Amniotic epithelial cell (primary cell): ENCODE measurements around the gene ACTN4.
A peak's percentile ranks its signal among the peaks of the same experiment; 100 is the strongest.

Experiments
- DNase-seq: peaks from one replicate; pipeline ENCODE4 v3.0.0-alpha.2; 2010; ENCODE audit warnings: low read depth

Gene ACTN4

GRCh38 chr19:38661136-38661535 is 13.7 kb downstream of the ACTN4 start:
- DNase-seq: no peak

DNA sequence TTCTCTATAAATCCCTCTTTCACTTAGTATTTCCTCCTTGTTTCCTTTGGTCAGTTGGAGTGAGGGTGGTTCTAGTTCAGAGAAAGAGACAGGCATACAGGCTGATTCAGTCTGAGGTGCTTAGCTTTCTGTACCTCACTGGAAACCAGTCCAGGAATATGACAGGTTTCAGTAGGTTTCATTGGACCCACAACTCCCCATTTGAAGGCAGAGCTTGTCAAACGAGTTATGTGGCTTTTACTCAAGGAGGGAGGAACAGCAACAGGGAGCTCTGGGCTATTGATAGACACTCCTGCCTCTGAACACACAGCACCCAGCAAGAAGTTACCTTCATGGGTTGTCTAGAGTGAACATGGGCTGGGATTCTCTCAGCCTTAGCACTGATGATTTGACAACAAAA is 14.5 kb downstream of the ACTN4 start:
- DNase-seq: no peak

GRCh38 chr19:38662537-38663155 is 15.2 kb downstream of the ACTN4 start:
- DNase-seq: no peak

DNA sequence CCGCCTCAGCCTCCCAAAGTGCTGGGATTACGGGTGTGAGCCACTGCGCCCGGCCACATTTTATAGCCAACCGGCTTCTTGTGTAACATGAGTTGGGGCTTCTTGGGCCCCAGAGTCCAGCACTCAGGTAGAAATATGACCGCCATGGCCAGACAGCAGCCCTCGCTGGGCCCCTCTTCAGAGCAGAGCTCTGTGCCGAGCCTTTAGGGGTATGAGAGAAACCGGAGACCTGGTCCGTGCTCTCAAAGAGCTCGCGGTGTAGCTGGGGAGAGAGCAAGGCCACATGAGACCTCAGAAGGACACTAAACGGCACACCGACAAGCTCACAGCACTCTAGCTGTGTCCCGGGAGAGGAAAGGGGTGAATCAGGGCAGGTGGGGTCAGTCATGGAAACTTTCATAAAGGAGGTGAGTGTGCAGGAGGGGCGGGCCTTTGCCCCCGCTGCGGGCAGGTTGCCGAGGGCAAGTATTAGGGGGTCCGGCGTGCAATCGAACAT is 15.8 kb downstream of the ACTN4 start:
- DNase-seq: no peak

GRCh38 chr19:38663957-38664502 is 16.6 kb downstream of the ACTN4 start:
- no peak for DNase-seq

GRCh38 chr19:38664503-38665211 is 17.2 kb downstream of the ACTN4 start:
- no peak for DNase-seq

DNA sequence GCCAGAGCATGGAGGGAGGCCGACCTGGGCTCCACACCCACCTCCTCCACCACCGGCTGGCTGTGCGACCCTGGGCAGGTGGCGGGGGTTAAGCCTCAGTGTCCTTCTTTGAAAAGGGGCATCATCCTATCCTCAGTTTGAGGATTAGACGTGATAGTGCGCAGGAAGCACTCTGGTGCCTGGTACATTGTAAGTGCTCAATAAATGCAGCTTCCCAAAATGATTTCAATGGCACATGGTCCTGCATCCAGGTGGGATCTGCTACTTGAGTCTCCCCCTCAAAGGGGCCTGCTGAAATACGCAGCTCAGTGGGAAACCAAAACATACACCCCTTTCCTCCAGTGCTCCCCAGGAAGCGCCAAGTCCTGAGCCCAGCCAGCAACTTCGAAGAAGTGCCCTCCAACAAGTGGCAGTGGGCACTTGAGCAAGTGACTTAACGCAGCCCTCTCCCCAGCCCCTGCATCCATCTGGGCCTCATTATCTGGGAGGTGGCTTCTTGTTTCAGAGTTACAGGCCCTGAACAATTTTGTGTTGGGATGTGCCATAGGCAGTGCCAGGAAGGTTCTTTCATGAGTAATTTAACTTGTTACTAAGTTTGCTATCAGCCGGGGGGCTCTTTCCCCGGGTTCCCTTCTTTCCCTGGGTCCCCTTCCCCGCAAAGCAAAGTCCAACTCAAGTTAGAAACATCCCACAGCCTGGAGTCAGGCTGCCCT is 17.9 kb downstream of the ACTN4 start:
- DNase-seq: no peak

- DNase-seq: no peak
Observed at GRCh38 chr19:38665950-38666662, 18.7 kb downstream of the ACTN4 start.

- peak; percentile 65 for DNase-seq
Observed at GRCh38 chr19:38666663-38667511, 19.4 kb downstream of the ACTN4 start.

DNA sequence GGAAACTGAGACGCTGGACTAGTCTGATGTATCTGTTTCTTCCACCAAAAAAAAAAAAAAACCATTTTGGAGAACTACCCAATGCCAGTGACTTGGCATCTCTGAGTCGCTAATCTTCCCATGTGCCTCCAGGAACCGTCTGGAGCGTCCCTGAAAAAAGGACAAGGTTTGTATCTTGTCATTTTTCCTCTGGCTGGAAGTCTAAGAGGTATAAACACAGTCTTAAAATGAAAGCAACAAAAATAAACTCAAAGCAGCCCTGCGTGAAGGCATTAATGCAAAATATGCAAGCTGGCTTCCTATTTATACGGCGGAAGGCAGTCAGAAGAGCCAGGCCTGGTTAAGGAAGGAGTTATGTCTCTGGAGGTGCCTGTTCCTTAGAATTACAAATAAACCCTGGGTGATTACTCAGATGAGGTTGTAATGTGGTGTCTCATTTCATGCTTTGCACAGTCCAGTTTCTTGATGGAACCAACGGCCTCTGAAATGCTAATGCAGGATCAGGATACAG is 20.3 kb downstream of the ACTN4 start:
- peak; percentile 83 for DNase-seq

GRCh38 chr19:38669552-38669951 is 22.1 kb downstream of the ACTN4 start:
- DNase-seq: no peak

- peak; percentile 67 for DNase-seq
Observed at GRCh38 chr19:38670921-38671398, 23.5 kb downstream of the ACTN4 start.

DNA sequence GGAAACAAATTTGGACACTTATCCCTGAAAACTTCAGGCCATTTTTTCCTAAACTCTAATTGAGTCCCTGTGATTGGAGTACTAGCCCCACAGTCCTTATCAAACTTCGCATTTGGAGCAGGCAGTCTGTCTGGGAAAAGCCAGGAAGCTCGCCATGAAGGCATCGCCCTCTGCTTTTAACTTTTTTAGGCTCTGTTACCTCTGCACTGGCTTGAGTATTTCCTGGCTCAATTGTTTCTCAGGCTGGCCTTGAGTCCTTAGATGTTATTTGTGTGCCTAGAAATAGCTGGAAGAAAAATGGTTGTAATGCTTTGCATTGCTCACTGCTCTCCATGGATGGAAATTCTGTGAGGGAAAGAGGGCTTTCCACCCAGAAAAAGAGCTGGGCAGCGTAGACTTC is 24.2 kb downstream of the ACTN4 start:
- no peak for DNase-seq

DNA sequence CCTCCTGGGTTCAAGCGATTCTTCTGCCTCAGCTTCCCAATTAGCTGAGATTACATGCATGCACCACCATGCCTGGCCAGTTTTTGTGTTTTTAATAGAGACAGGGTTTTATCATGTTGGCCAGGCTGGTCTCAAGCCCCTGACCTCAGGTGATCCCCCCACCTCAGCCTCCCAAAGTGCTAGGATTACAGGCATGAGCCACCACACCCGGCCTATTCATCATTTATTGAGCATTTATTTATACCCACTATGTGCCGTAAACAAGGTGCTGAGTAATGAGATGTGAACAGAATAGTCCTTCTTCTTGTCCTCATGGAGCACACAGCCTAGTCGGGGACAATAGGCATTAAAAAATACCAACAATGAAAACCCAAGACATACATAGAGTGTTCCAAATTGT is 25.6 kb downstream of the ACTN4 start:
- DNase-seq: no peak

DNA sequence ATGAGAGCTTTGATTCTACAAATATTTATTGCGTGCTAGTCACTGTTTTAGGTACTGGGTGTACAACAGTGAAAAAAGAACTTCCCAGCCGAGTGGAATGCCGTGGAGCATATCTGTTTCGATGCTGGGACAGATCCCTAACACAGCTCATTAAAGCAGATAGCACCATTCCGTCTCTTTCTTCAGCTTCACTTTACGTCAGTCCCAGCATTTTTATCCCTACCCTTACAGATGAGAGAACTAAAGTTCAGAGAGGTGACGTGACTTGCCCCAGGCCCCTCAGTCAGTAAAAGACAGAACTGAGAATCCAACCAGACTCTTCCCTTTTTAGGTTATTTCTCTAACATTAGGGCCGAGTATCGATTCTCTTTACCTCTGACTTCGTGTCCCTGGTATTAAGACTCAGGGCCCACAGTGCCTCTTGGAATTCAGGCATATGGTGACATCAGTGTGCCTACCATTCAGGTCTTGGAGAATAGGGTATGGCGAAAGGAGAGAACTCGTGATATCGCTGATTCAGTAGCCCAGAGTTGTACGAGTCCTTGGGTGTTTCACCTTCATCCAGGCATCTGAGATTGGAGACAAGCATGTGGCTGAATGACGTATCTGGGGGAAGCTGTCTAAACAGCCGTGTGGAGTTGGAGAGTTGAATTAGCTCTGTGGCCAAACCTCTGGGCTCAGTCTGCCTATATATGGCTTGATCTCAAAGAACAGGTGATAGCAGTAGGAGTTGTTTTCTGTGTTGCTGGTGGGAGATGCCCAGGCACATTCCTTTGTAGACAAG is 27.1 kb downstream of the ACTN4 start:
- peak; percentile 98 for DNase-seq

DNA sequence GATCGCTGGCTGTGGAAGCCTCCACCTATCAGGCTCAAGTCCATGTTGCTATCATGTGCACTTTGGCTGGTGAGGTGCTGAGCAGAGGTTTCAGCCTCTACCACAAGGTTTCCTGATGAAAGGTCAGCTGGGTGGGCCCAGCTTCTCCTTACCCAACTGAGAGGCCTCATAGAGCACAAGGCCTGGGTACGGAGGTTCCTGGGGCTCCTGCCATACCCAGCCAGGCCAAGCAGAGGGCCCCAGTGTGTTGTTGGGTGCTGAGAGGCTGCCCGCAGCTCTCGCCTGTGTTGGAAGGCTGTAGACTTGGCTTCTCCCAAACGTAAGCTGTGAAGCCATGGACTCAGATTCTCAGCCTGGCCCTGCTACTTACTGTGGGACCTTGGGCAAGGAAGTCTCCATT is 28.2 kb downstream of the ACTN4 start:
- DNase-seq: no peak

DNA sequence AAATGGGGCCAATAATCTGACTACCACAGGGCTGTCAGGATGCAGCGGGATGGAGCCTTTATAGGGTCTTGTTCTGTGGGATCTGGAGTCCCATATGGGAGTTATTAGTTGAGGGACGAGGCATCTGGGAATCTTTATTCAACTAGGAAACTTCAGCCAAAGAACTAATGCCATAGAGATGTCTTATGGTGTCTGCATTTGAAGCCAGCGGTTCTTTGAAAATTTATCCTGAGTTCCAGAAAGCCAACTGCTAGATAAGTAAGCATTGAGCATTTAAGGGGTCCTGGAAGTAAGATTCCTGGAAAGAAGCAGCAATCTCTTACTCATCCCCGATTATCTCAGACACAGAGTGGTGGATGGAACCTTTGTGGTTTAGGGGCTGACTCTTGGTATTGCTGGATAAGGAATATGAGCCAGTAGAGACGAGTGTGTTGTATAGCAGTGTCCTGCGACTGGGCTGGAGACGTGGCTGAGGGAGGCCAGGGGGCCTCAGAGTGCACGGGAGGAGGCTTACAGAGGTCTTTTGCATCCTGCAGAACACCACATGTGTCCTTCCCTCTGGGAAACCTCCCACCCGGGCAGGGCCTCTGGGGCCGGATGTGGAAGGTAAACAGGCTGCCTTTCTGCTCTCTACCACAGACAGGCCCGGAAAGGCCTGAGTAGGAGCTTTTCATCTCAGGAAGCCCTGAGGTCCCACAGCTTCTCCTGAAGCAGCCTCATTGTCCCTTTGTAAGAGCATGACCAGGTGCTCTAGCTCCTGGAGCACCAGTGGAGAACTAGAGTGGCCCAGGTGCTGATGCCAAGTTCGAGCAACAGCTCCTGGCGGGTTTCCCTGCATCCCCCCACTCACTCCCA is 28.8 kb downstream of the ACTN4 start:
- peak; percentile 96 for DNase-seq

GRCh38 chr19:38676878-38677646 is 29.6 kb downstream of the ACTN4 start:
- DNase-seq: no peak
